Measurements from ENCODE around the gene SLC35A3. TPM values are rescaled to one million over a fixed set of nuclear protein-coding genes. Genes with fewer than 3 reads are reported as not detected.
"Not testable (repeated sequence)": the region's sequence is repeated elsewhere in the genome, so short reads cannot be mapped to it uniquely, and the experiment has no call there.

Gene SLC35A3
- total RNA-seq, 4 donors from 2014 or later, result 17.1 to 37.8 (median 23.2) TPM

DNA sequence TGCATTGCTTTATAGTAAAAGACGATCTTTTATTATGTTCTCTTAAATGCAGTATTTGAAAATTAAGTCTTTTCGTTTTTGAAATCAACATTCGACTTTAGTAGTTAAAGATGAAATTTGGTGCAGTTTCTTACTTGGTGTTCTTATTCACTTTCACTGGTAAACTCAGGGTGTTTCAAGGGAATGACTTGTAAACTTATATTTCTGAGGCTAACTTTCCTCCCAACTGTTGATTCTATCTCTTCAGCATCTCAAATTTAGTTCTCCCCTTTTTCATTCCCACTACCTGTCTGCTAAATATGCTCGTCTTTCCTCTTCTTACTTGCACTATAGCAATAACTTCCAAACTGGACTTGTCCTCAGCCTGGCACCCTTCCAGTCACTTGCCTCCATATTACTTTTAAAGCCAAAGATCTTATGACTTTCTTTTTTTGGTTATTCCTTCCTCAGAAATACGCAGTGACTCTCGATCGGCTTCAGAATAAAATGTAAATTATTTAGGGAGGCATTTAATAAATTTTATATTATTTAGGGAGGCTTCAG, 988 bp downstream of the SLC35A3 start:
- Histone ChIP-seq H3K27me3 (no peaks in the 10 kb centered on the region), H3K9me3 (no peaks in the 10 kb centered on the region), H3K36me3 (peaks cover 0 to 11% of the 10 kb centered on the region in 2 donors), H3K4me1 (peaks cover 0 to 30% (median 0%) of the 10 kb centered on the region in 3 donors), H3K27ac (peak overlapping the region in 3 of 4 donors; percentile 76 to 84 (median 79)), H3K4me3 (peak overlapping the region; percentile 78 to 82)
- no peak for TF ChIP-seq POLR2A (IDR thresholded peaks at IDR 0.05)
- TF ChIP-seq, protein P1, sequence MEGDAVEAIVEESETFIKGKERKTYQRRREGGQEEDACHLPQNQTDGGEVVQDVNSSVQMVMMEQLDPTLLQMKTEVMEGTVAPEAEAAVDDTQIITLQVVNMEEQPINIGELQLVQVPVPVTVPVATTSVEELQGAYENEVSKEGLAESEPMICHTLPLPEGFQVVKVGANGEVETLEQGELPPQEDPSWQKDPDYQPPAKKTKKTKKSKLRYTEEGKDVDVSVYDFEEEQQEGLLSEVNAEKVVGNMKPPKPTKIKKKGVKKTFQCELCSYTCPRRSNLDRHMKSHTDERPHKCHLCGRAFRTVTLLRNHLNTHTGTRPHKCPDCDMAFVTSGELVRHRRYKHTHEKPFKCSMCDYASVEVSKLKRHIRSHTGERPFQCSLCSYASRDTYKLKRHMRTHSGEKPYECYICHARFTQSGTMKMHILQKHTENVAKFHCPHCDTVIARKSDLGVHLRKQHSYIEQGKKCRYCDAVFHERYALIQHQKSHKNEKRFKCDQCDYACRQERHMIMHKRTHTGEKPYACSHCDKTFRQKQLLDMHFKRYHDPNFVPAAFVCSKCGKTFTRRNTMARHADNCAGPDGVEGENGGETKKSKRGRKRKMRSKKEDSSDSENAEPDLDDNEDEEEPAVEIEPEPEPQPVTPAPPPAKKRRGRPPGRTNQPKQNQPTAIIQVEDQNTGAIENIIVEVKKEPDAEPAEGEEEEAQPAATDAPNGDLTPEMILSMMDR (IDR thresholded peaks at IDR 0.05), result no peak
- no peak for TF ChIP-seq POLR2AphosphoS5 (IDR thresholded peaks at IDR 0.05)
- no peak for TF ChIP-seq EP300 (IDR thresholded peaks at IDR 0.05)
- WGBS, 2 donors (ENCODE audit: low coverage in 1 of 2), result 42 to 47% methylated on average over 6 to 7 of the region's 7 CpGs
- ATAC-seq, result no peak

DNA sequence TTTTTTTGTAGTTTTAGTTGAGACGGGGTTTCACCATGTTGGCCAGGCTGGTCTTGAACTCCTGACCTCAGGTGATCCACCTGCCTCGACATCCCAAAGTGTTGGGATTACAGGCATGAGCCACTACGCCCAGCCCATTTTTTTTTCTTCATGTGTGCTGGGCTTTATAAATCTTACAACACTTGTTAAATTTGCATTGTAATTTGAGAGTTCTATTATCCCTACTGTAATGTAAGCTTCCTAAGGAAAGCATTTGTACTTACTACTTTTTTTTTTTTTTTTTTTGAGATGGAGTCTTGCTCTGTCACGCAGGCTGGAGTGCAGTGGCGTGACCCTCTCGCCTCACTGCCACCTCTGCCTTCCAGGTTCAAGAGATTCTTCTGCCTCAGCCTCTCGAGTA, 2.3 kb downstream of the SLC35A3 start:
- not testable (repeated sequence) for H3K27ac ChIP-seq, ATAC-seq, H3K27me3 ChIP-seq, H3K9me3 ChIP-seq, H3K4me3 ChIP-seq
- 94 to 100% methylated on average over 1 to 7 of the region's 7 CpGs for WGBS, 2 donors (ENCODE audit: low coverage in 1 of 2)
- H3K4me1 ChIP-seq, result peaks cover 0 to 30% (median 0%) of the 10 kb centered on the region in 3 donors
- peaks cover 0 to 14% of the 10 kb centered on the region in 2 donors for H3K36me3 ChIP-seq

DNA sequence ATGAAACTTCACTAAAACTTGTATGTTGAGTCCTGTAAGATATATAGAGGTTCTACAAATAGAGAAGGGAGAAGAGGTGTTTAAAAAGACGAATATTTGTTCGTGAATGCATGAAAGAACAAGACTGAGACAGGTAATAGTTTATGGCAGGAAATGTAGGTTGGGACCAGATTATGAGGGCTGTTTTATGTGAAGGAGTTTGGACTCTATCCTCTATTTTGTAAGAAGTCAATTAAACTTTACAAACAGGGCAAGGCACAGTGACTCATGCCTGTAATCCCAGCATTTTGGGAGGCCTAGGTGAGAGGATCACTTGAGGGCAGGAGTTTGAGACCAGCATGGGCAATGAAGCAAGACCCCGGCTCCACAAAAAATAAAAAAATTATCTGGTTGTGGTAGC, 5.7 kb downstream of the SLC35A3 start:
- ATAC-seq, result no peak
- H3K36me3 ChIP-seq, result peaks cover 0 to 14% of the 10 kb centered on the region in 2 donors
- H3K9me3 ChIP-seq, result no peaks in the 10 kb centered on the region
- 72 to 98% methylated on average over 2 to 3 of the region's 3 CpGs for WGBS, 2 donors (ENCODE audit: low coverage in 1 of 2)
- H3K4me1 ChIP-seq, result peaks cover 0 to 21% (median 0%) of the 10 kb centered on the region in 3 donors
- no peak for TF ChIP-seq EP300 (IDR thresholded peaks at IDR 0.05)
- TF ChIP-seq, protein P1 (IDR thresholded peaks at IDR 0.05), result no peak
- TF ChIP-seq POLR2AphosphoS5 (IDR thresholded peaks at IDR 0.05), result no peak
- no peak for TF ChIP-seq POLR2A (IDR thresholded peaks at IDR 0.05)
- no peaks in the 10 kb centered on the region for H3K27me3 ChIP-seq
- H3K27ac ChIP-seq, result no peak overlapping the region
- H3K4me3 ChIP-seq, result no peak overlapping the region

DNA sequence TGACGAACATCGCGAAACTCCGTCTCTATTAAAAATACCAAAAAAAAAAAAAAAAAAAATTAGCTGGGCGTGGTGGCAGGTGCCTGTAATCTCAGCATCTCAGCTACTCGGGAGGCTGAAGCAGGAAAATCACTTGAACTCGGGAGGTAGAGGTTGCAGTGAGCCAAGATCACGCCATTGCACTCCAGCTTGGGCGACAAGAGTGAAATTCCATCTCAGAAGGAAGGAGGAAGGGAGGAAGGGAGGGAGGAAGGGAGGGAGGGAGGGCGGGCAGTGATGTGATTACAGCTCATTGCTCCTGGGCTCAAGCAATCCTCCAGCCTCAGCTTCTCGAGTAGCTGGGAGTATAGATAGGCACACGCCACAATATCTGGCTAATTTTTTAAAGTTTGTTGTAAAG, 7.5 kb downstream of the SLC35A3 start:
- not testable (repeated sequence) for H3K27me3 ChIP-seq, ATAC-seq, H3K27ac ChIP-seq, H3K4me3 ChIP-seq, H3K4me1 ChIP-seq, H3K9me3 ChIP-seq
- H3K36me3 ChIP-seq, result peaks cover 0 to 14% of the 10 kb centered on the region in 2 donors
- WGBS, 2 donors (ENCODE audit: low coverage in 1 of 2), result 80 to 85% methylated on average over 2 to 4 of the region's 12 CpGs

DNA sequence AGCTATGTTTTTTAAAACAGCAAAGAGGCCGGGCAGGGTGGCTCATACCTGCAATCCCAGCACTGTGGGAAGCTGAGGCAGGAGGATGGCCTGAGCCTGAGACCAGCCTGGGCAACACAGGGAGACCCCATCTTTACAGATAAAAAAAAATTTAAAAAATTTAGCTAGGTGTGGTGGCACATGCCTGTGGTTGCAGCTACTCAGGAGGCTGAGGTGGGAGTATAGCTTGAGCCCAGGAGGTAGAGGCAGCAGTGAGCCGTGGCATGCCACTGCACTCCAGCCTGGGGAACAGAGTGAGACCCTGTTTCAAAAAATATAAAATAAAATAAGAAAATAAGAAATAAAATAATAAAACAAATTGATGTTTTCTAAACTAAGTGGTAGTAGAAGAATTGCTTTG, 8.4 kb downstream of the SLC35A3 start:
- no peak for ATAC-seq
- 90 to 95% methylated on average over 2 of the region's 2 CpGs for WGBS, 2 donors (ENCODE audit: low coverage in 1 of 2)
- Histone ChIP-seq H3K27me3 (no peaks in the 10 kb centered on the region), H3K27ac (no peak overlapping the region), H3K9me3 (no peaks in the 10 kb centered on the region), H3K4me3 (no peak overlapping the region), H3K4me1 (no peaks in the 10 kb centered on the region), H3K36me3 (peaks cover 0 to 14% of the 10 kb centered on the region in 2 donors)
- TF ChIP-seq, protein P1 (IDR thresholded peaks at IDR 0.05), result no peak
- no peak for TF ChIP-seq POLR2AphosphoS5 (IDR thresholded peaks at IDR 0.05)
- no peak for TF ChIP-seq EP300 (IDR thresholded peaks at IDR 0.05)

DNA sequence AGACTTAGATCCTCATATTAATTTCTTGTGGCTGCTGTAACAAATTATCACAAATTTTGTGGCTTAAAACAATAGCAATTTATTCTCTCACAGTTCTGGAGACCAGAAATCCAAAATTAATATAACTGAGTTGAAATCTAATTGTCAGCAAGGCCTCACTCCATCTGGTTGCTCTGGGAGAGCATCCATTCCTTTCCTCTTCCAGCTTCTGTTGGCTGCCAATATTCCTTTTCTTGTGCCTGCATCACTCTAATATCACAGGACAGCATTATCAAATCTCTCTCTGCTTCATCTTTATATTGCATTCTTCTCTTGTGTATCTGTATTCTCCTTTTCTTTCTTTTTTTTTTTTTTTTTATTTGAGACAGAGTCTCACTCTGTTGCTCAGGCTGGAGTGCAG, 9.3 kb downstream of the SLC35A3 start:
- no peak for ATAC-seq
- Histone ChIP-seq H3K27ac (no peak overlapping the region), H3K4me1 (no peaks in the 10 kb centered on the region), H3K27me3 (no peaks in the 10 kb centered on the region), H3K4me3 (no peak overlapping the region), H3K9me3 (no peaks in the 10 kb centered on the region), H3K36me3 (peaks cover 0 to 14% of the 10 kb centered on the region in 2 donors)
- TF ChIP-seq POLR2AphosphoS5 (IDR thresholded peaks at IDR 0.05) (no peak), EP300 (IDR thresholded peaks at IDR 0.05) (no peak), POLR2A (IDR thresholded peaks at IDR 0.05) (no peak)
- TF ChIP-seq, protein P1 (IDR thresholded peaks at IDR 0.05), result no peak

Measured in gastroesophageal sphincter (tissue), 4 donors.